Right forelimb (tissue), 1 donor: Measurements from ENCODE around the gene VGLL4.
"Not testable (repeated sequence)": the region's sequence is repeated elsewhere in the genome, so short reads cannot be mapped to it uniquely, and the experiment has no call there.

Experiments used
- DNase-seq: peaks from one replicate; pipeline ENCODE4 v3.0.0-alpha.2; 2018

The VGLL4 gene

DNA sequence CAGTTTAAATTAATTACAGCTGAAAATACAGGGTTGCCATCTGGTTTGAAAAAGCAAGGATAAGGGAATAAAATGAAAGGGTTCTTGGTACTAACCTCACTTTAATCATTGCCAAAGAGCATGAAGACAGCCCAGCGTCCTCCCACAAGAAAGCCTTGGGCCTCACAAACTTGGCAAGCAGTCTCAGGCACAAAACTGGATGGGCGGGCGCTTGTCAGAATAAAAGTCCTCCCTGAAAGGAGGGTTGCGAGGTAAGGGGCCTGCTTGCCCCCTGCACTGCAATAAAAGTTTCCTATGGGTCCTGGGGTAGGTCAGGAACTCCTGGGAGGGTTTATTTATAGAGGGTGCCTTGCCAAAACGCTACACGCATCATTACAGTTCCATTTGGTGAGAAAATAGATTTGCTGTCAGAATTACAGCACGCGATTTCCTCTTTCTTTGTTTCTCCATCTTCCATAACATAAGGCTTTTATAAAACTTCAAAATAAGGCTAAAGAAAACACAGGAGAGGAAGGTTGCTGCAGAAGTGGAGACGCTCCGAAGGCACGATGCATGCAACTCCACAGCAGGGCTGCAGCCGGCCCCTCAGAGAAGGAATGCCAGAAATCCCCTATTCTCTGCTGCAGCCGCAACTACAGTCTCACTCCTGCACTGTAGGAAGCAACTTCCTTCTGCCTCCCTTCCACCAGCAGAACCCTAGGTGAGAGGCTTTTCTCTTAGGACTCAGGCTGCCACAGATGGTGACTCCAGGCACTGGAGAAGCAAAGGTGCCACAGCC, 61.3 kb downstream of the VGLL4 start:
- DNase-seq = peak; percentile 90

DNA sequence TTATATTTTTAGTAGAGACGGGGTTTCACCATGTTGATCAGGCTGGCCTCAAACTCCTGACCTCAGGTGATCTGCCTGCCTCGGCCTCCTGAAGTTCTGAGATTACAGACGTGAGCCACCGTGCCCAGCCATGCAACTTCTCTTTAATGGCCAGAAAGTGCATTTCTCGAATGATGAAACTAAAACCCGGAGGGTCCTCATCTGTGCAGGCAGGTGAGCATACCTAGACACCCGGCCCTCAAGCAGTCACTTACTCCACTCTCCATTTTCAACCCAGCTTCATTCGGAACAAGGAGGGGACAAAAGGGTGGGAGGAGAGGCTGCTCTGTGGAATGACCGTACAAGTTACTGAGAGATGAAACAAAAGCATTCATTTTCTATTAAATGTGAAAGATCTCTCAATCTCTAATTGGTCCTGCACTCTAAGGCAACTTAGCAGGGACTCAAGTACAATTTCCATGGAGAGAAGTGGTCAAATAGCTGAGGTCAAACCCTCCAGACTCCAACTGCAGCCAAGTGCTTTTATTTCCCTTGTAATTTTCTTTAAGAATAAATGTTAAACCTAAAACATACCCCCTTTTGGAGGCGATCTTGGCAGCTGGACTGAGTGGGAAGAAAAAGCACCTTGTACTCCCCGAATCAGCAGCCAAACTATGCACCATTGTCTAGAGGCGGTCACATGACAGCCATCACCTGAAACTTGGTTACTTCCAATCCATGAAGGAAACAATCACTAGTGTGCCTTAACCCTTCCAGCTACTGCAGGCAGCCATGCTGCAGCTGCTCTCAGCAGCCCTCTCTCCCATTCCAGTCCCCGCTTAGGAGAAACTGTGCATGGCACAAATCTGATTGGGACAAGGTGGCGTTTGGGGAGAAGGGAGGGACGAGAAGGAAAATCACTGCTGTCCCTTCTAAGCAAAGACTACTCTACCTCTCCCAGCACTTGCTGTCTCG, 62.2 kb downstream of the VGLL4 start:
- peak; percentile 78 for DNase-seq

DNA sequence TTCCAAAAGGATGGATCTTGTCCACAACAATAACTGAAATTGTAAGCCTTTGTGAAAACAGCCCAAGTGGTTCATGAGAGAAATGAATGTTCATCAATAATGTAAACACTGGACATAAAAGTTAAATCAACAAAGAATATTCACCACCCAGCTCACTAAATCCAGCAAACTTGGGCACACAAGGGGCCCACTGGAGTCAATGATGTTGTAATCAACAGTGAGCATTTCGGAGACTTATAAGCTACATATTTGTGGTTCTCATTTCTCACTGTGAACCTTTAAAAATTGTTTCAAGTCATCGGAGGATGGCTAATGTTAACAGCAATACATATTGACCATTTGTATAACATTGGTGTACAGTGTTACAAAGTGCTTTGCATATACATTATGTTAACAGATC, 63.1 kb downstream of the VGLL4 start:
- DNase-seq = no peak

DNA sequence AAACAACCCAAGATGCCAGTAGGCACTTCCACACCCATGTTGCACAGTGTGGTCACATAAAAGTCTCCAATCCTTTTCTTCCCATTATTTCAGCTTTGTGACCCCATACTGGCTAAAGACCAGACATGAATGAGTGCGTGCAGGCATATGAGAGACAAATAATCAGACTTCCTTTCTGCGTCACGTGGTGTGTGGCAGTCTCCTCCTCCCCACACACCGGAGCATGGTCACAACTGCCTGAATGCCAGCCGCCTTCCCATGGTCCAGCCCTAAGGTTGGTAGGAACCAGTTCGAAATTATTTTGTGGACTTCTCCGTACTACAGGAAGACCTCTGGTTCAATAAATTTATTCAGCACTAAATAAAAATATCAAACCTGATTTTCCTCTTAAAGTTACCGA, 65.5 kb downstream of the VGLL4 start:
- no peak for DNase-seq

DNA sequence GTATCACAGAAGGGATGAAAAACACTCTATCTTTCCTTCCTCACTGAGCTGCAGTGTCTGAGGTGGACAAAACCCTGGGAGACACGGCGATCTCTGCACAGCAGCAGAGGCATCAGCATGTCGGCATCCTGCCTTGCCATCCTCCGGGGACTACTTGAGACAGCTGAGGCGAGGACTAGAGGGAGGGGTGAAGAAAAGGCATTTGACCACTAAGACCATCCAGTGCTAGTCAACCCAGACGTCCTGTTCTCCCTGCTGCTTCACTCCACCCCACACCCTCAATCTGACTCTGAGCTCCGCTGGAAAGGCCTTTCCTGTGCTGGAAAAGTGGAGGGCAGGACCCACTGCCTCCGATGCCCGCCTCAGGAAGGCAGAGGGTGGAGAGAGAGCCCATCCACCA, 67.3 kb downstream of the VGLL4 start:
- DNase-seq = no peak

DNA sequence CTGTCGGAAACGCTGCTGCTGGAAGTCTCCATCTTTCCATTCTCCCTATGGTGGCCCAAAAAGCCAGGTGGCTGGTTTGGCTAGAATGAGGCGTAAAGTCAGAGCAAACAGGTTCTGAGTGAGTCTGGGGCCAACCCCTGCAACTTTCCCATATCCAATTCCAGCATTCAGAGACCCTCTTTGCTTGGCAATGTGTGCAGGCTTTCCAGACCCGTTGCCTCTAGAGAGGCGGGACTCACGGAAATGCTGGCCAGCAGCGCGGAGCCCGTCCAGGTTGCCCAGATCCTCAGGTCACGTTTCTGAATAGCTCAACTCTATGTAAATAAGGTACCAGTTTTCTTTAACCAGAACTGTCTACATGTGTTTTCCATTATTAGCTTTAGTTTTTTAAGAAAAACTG, 68.0 kb downstream of the VGLL4 start:
- no peak for DNase-seq

DNA sequence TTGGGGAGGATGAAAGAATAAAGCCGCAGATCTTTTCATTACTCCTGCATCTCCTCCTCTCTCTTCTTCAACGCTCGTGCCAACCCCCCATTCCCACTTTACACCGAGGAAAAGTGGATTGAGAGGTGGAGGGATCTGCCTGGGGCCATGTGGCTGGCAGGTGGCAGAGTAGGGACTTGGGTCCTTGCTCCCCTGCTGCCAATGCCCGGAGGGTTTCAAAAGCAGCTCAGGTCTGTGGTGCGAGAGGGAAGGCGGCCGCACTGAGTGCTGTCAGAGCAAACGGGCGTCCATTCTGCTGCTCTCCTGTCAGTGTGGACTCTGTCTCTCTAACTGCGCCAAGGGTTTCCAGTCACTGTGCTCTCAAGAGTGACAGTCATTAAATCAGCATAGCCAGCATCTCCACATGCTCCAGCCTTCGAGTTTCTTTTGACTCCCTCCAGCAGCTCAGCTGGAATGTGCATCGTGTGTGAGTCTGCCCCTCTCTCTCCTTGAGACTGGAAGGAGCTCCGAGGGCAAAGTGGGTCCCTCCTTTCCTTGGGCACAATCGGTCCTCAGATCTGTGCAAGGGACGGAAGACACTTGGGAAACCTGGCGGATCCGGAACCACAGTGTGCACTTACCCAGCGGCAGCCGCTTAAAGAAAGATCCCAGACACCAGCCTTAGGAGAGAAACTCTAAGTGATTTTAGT, 68.6 kb downstream of the VGLL4 start:
- no peak for DNase-seq

DNA sequence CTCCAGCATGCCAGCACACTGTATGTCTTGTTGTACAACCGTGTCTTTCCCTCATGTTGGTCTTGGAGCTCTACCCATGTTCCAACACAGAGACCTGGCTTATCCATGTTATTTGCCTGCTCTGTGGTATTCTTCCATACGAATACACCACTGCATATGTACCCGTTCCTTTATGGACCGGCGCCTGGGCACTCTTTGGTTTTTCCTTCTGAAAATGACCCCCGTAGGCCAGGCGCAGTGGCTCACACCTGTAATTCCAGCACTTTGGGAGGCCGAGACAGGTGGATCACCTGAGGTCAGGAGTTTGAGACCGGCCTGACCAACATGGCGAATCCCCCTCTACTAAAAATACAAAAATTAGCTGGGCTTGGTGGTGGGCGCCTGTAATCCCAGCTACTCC, 71.1 kb downstream of the VGLL4 start:
- not testable (repeated sequence) for DNase-seq

DNA sequence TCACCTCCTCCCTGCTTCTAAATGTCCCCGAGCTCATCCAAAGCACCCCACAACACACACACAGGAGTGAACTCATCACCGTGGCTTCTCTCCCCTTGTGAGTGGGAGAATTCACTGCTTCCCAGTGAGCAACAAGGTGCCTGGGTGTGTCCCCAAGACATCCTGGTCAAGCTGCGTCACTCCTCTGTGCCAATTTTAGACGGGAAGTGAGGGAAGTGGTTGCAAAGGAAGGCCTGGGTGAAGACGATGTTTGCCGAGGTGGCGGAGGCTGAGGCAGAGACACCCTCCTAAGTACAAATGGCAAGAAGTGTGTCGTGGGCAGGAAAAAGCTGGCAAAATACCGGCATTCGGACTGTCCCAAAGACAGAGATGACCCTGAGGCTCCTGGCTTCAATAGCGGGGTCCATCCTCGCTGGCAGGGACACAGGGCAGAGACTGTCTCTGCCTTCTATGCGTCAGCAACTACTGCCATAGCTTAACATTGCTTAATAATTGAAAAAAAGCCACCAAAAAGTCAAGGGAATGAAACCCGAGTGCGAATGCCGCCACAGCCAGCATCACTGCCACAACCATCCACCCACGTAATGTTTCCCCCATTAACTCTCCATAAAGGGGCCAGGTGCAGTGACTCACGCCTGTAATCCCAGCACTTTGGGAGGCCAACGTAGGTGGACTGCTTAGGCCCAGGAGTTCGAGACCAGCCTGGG, 72.8 kb downstream of the VGLL4 start:
- no peak for DNase-seq

DNA sequence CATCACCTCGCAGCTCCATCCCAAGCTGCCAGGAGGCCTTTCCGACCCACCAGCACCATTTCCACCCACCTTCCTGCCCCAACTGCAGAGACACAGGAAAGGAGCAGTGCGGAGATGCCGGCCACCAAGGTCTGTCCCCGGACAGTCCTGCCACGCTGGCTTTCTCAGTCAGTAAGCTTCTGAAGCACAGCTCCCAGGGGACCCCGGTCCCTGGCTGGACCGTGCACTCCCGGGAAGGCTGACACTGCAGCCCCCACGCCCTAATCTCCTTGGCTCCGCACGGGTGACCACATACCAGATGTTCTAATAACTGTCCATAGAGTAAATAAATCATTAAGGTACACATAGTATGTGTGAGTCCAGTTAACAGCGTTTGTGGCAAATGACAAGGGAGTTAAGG, 73.5 kb downstream of the VGLL4 start:
- no peak for DNase-seq

DNA sequence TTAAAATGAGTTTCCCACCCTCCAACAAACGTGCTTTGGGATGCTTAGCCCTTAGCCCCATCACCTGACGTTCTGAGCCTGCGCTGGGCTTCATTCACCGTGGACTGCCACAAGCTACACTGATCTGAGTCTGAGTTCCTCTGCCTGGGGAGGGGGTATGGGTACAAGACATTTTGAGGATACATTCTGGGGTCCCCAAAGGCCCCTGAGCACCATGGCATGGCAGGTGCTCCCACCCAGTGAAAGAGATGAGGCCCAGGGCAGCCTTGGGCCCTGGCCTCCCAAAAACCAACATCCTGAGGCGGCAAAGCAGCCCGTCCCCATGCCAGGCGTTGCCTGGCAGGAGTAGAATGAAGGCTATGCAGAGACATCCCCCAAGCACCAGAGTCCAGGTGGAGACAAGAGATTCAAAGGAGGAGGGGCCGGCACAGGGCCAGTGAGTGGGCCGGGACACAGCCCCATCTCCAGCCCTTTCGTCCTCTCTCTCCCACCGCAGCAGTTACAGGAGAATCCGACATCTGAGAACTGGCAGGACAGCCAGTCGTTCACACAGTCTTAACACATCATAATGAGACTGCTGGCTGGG, 74.5 kb downstream of the VGLL4 start:
- DNase-seq = no peak

DNA sequence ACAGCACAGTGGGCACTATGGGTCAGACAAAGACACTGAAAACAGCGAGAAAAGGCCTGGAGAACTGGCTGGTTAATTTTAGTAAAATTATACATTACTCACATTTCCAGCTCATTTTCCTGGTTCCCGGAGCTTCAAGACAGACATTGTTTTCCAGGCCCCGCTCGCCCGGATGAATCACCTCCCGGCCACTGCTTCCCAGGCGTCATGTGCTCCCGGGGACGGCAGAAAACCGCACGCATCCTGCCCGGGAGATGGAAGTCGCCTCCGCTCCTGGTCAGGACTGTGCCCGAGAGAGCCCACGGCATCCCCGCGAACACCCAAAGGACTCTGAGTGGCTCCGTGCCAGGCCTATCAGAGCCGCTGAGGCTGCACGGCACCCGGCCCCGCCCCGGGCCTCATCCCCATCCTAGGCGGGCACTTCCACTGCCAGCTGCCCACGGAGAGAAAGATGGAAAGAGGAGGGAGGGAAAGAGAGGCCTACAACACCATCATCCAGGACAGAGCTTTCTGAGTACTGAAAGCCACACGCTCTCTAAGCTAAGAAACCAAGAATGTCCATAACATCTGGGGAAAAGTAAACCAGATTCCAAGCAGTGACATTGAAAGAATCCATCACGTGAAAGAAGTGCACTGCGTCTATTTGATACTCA, 75.1 kb downstream of the VGLL4 start:
- no peak for DNase-seq

DNA sequence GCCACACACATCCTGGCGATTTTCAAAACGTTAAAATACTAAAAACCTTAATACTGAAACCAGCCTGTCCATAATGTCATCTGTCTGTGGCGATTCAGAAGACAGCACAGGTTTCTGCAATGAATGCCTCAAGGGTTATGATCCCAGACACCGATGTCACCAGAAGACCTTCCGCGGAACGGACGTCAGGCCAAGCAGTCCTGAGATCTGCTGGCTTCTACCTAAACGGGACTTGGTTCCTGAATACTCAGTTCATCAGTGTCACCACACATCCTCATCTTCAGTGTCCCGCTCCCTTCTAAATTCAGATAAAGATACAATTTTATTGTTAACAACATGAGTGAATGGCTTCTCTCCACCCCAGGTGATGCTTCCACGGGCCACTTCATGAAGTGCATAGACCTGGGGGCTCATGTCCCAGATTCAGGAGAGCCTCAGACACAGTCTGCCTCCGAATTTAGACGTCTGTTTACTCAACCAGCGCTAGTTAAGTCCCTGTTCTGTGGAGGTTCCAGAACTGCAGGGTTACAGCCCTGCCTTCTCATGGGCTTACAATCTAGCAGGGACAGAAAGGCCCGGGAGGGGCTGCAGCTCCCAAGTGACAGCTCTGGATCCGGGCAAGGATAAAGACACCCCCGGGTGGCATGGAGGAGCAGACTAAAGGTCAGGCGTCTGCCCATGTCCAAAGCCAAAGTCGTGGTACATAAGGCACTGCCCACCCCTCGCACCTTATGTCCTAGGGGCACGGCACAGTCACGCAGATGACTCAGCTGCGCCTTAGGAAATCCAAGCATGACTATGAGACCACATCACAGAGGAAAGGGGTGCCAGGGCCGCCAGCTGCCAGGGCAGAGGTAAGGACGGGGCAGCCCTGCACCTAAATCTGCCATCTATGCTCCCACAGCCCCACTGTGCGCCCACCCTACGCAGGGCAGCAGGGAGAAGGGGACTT, 75.9 kb downstream of the VGLL4 start:
- DNase-seq = no peak

DNA sequence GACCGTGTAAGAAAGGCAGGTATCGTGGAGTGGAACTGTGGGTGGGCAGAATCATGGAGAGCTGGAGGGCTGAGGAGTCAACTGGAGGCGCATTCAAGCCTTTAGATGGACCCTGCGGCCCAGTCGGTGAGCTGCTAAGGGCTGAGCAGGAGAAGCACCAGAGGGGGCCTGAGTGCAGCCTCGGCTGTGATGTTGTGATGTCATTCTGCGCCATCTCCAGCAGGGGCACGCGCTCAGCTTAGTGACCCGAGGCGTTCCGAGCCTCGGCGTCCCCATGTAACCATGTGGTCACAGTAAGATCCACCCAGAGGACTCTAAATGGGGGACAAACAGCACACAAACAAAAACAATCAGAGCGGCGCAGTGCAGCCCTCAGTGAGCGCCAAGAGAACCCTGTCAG, 76.8 kb downstream of the VGLL4 start:
- DNase-seq = no peak

DNA sequence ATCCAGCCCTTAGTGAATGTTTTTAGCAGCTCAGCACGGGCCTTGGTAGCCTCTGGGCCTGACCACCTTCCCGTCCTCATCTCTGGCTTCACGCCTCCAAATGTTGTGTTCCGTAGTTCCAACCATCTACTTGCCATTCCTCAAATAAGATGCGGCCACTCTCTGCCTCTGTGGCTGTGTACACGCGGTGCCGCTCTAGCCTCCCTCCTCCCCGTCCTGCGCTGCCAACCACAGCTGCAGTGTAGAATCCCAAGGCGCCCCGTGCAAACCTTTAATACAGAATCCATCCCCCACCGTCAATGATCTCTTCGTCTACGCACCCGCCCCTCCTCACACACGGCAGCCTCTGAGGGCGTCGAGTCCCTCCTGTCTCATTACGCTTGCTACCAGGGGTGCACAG, 77.2 kb downstream of the VGLL4 start:
- no peak for DNase-seq

DNA sequence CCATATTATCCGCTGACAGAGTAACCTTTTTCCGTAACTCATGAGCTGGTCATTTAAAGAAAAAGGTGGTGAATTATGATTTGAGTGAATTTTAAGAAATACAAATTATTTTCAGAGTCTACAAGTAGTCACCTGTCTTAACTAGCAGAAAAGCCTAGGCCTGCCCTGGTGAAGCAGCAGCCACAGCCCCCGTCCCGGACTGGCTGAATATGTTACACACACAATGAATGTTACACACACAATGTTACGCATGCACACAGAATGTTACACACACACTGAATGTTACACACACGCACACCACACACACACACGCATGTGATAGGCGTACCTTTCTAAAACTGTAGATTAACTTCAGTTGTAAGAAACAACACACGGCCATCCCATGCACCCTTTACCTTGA, 77.8 kb downstream of the VGLL4 start:
- DNase-seq = no peak

DNA sequence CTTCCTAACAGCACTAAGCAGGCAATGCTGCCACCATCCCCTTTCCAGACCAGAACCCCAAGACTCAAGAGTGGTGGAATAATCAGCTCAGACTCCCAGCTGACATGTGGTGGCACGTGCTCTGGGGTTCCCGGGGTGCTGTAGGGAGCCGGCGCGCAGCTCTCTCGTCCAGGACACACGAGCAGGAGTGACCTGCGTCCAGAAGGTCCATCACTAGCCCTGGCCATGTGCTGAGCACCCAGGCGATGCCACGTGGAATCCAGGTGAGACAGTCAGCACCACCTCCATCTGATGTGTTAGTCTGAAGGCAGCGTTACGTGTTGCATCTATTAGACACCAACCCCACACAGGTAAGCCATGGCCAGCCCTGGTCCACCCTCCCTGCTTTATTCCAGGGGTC, 78.2 kb downstream of the VGLL4 start:
- DNase-seq = no peak

DNA sequence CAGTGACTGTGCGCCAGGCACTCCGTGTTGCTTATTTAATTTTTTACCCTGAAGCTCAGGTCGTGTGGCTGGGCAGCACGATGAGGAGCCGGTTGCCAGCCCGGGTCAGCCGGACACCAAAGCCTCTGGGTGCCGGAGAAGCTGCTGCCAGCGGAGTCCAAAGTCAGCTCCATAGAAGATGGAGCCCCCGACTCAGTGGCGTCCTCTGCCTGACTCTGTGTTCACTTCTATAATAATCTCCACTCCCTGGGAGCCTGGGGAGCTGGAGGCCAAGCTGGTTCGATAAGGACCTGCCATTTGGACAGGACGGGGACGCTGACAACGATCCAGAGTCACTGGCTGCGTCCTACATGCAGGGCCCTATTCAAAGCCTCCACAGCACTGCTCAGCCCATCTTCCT, 78.6 kb downstream of the VGLL4 start:
- DNase-seq = no peak

DNA sequence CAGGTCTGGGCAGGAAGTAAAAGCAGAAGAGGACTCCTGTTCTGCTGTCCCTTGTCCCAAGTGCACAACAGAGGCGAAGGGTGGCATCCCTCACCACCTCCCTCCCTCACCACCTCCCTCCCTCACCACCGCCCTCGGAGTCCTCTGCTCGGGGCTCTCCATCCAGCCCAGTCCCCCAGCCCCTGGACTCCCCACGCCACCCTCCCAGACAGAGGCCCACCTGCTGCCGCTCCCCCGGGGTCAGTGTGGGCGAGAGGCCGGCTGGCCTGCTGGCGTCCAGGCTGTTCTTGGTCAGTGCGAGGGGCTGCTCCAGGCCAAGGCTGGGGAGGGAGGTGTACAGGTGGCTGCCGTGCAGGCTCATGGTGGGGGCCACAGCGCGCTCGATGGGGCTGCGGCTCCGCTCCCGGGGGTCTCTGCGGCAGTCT, 79.1 kb downstream of the VGLL4 start:
- DNase-seq = no peak

DNA sequence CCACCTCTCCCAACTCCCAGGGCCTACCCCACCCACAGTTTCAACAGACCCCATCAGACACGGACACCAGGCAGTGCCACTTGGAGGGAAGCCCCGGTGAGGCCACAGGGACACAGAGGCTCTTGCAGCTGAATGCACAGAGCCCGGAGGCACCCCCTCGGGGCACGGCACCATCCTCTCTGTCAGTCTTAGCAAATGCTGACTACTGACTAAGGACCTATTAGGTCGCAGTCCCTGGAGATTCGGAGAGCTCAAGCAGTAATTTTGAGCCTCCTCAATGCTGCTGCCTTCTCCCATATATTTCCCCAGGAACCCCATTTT, 79.9 kb downstream of the VGLL4 start:
- DNase-seq = no peak
